RWPE2 (cell line): ENCODE results near the gene MIPOL1.

ENCODE experiments used
- ATAC-seq: fragments of 200-7000 bp; cut with Tn5 transposase; 3 replicates; pipeline ENCODE4 v1.9.1; 2021; ENCODE audit warnings: low read depth
- DNase-seq: peaks from one replicate; pipeline ENCODE4 v3.0.0-alpha.2; 2020; ENCODE audit warnings: low spot score
- H3K27ac ChIP-seq: fragments of 450-650 bp; 2 replicates; pipeline ENCODE4 v1.5.1; 2017; ENCODE audit warnings: mild to moderate bottlenecking; ENCODE audit not compliant: poor library complexity, severe bottlenecking
- H3K27me3 ChIP-seq: fragments of 250-450 bp; sonication (Bioruptor Pico); 2 replicates; pipeline ENCODE4 v1.5.1; 2021; ENCODE audit warnings: mild to moderate bottlenecking, moderate library complexity; ENCODE audit not compliant: insufficient read depth, poor library complexity, severe bottlenecking
- H3K36me3 ChIP-seq: fragments of 250-450 bp; sonication (Bioruptor Pico); 2 replicates; pipeline ENCODE4 v1.5.1; 2020; ENCODE audit warnings: low read depth, mild to moderate bottlenecking, moderate library complexity
- H3K4me1 ChIP-seq: fragments of 250-450 bp; sonication (Bioruptor Pico); 2 replicates; pipeline ENCODE4 v1.5.1; 2021; ENCODE audit warnings: mild to moderate bottlenecking, moderate library complexity; ENCODE audit not compliant: insufficient read depth, poor library complexity, severe bottlenecking
- H3K4me3 ChIP-seq: fragments of 250-450 bp; sonication (Bioruptor Pico); 2 replicates; pipeline ENCODE4 v1.5.1; 2021; ENCODE audit warnings: mild to moderate bottlenecking, moderate library complexity; ENCODE audit not compliant: severe bottlenecking
- H3K9me3 ChIP-seq: fragments of 250-450 bp; sonication (Bioruptor Pico); 2 replicates; pipeline ENCODE4 v1.5.1; 2021; ENCODE audit warnings: mild to moderate bottlenecking, moderate library complexity; ENCODE audit not compliant: severe bottlenecking
- CTCF ChIP-seq: fragments of 450-650 bp; IDR thresholded peaks from one replicate; pipeline ENCODE4 v1.5.1; 2017; ENCODE audit warnings: mild to moderate bottlenecking, moderate library complexity; ENCODE audit not compliant: poor library complexity, severe bottlenecking

The MIPOL1 gene

GRCh38 chr14:37437490-37437889, 239.8 kb downstream of the MIPOL1 start:
- no peak overlapping the region for H3K4me3 ChIP-seq
- H3K36me3 ChIP-seq, result no peaks in the 10 kb centered on the region
- H3K4me1 ChIP-seq, result peaks cover 3% of the 10 kb centered on the region
- DNase-seq (no peak), ATAC-seq (no peak)
- H3K9me3 ChIP-seq, result no peaks in the 10 kb centered on the region
- H3K27ac ChIP-seq, result no peak overlapping the region
- TF ChIP-seq CTCF, result no peak
- no peaks in the 10 kb centered on the region for H3K27me3 ChIP-seq

- Histone ChIP-seq H3K4me1 (peaks cover 3% of the 10 kb centered on the region), H3K4me3 (no peak overlapping the region), H3K9me3 (no peaks in the 10 kb centered on the region), H3K27me3 (no peaks in the 10 kb centered on the region), H3K27ac (no peak overlapping the region), H3K36me3 (no peaks in the 10 kb centered on the region)
- no peak for DNase-seq
- no peak for TF ChIP-seq CTCF
- ATAC-seq, result no peak
These were observed 240.7 kb downstream of the MIPOL1 start for GRCh38 chr14:37438444-37438843.

GRCh38 chr14:37443461-37443860, 245.7 kb downstream of the MIPOL1 start:
- ATAC-seq, result no peak
- no peak overlapping the region for H3K27ac ChIP-seq
- no peaks in the 10 kb centered on the region for H3K27me3 ChIP-seq
- no peak for DNase-seq
- H3K4me1 ChIP-seq, result peaks cover 12% of the 10 kb centered on the region
- no peaks in the 10 kb centered on the region for H3K9me3 ChIP-seq
- H3K36me3 ChIP-seq, result no peaks in the 10 kb centered on the region
- H3K4me3 ChIP-seq, result no peak overlapping the region
- TF ChIP-seq CTCF, result no peak

- H3K36me3 ChIP-seq, result no peaks in the 10 kb centered on the region
- H3K9me3 ChIP-seq, result no peaks in the 10 kb centered on the region
- ATAC-seq (peak; percentile 87), DNase-seq (no peak)
- no peak overlapping the region for H3K27ac ChIP-seq
- H3K4me3 ChIP-seq, result no peak overlapping the region
- TF ChIP-seq CTCF, result no peak
- no peaks in the 10 kb centered on the region for H3K27me3 ChIP-seq
- H3K4me1 ChIP-seq, result peaks cover 26% of the 10 kb centered on the region
These were observed 250.2 kb downstream of the MIPOL1 start for GRCh38 chr14:37447883-37448391.

- ATAC-seq, result no peak
- H3K4me3 ChIP-seq, result no peak overlapping the region
- DNase-seq, result no peak
- no peaks in the 10 kb centered on the region for H3K36me3 ChIP-seq
- no peak overlapping the region for H3K27ac ChIP-seq
- H3K9me3 ChIP-seq, result no peaks in the 10 kb centered on the region
- TF ChIP-seq CTCF, result no peak
- peaks cover 25% of the 10 kb centered on the region for H3K4me1 ChIP-seq
- no peaks in the 10 kb centered on the region for H3K27me3 ChIP-seq
These were observed 254.6 kb downstream of the MIPOL1 start for GRCh38 chr14:37452323-37452722.
